AG09309 (cell line): ENCODE data around the gene DHFR2.

Source experiments
- DNase-seq: peaks from one replicate; pipeline ENCODE4 v3.0.0-alpha.2; 2010; ENCODE audit warnings: low read depth
- H3K4me3 ChIP-seq: 2 replicates; pipeline ENCODE4 v1.5.1; 2011; ENCODE audit warnings: mild to moderate bottlenecking, low read depth, low read length, moderate library complexity; ENCODE audit not compliant: control insufficient read depth
- CTCF ChIP-seq: IDR thresholded peaks from 2 replicates; pipeline ENCODE4 v1.5.1; 2011; ENCODE audit warnings: mild to moderate bottlenecking, low read depth, low read length, inconsistent platforms; ENCODE audit not compliant: insufficient read depth, control insufficient read depth; ENCODE audit errors: missing control alignments

Gene DHFR2

GRCh38 chr3:94024385-94024784 is 38.3 kb downstream of the DHFR2 start:
- no peak for TF ChIP-seq CTCF
- no peak for DNase-seq
- no peak overlapping the region for H3K4me3 ChIP-seq

- no peak for TF ChIP-seq CTCF
- no peak overlapping the region for H3K4me3 ChIP-seq
- no peak for DNase-seq
Measured at GRCh38 chr3:94020293-94020692, 42.4 kb downstream of the DHFR2 start.

- no peak overlapping the region for H3K4me3 ChIP-seq
- TF ChIP-seq CTCF: no peak
- no peak for DNase-seq
Measured at GRCh38 chr3:94019659-94020058, 43.1 kb downstream of the DHFR2 start.

GRCh38 chr3:94015025-94015424 is 47.7 kb downstream of the DHFR2 start:
- TF ChIP-seq CTCF: no peak
- no peak for DNase-seq
- no peak overlapping the region for H3K4me3 ChIP-seq

- DNase-seq: no peak
- TF ChIP-seq CTCF: no peak
- H3K4me3 ChIP-seq: no peak overlapping the region
Measured at GRCh38 chr3:94012185-94012584, 50.5 kb downstream of the DHFR2 start.

- no peak for TF ChIP-seq CTCF
- no peak overlapping the region for H3K4me3 ChIP-seq
- DNase-seq: no peak
Measured at GRCh38 chr3:94011233-94011711, 51.4 kb downstream of the DHFR2 start.

GRCh38 chr3:94009608-94010007 is 53.1 kb downstream of the DHFR2 start:
- DNase-seq: no peak
- TF ChIP-seq CTCF: no peak
- no peak overlapping the region for H3K4me3 ChIP-seq
